Stimulated activated CD4-positive, alpha-beta T cell treated with anti-CD3 and anti-CD28 coated beads, Interleukin-1b, Interleukin-23, amount 100 ng/mL, for 24 hours (primary cell): ENCODE results near the gene FZD7.

ENCODE experiments used
- DNase-seq, 4 experiments: peaks; one replicate each; pipeline ENCODE4 v3.0.0-alpha.2; 2020; ENCODE audit warnings: low read depth in 4 of 4, low spot score in 1 of 4

The FZD7 gene

GRCh38 chr2:202035941-202036372 lies 2.3 kb downstream of the FZD7 start:
- DNase-seq = no peak

- no peak for DNase-seq
These were observed 3.0 kb downstream of the FZD7 start for GRCh38 chr2:202036601-202037037.

GRCh38 chr2:202037086-202037485 lies 3.4 kb downstream of the FZD7 start:
- no peak for DNase-seq

GRCh38 chr2:202038471-202039277 lies 5.0 kb downstream of the FZD7 start:
- no peak for DNase-seq

- DNase-seq = no peak
These were observed 5.8 kb downstream of the FZD7 start for GRCh38 chr2:202039278-202040078.

GRCh38 chr2:202040079-202040844 lies 6.6 kb downstream of the FZD7 start:
- no peak for DNase-seq

GRCh38 chr2:202042444-202042843 lies 8.8 kb downstream of the FZD7 start:
- no peak for DNase-seq

- DNase-seq = no peak
These were observed 9.8 kb downstream of the FZD7 start for GRCh38 chr2:202043475-202043874.

GRCh38 chr2:202044777-202045176 lies 11.1 kb downstream of the FZD7 start:
- DNase-seq = no peak

- no peak for DNase-seq
These were observed 12.9 kb downstream of the FZD7 start for GRCh38 chr2:202046572-202046971.

- no peak for DNase-seq
These were observed 15.6 kb downstream of the FZD7 start for GRCh38 chr2:202049092-202049728.

- no peak for DNase-seq
These were observed 16.2 kb downstream of the FZD7 start for GRCh38 chr2:202049840-202050239.

GRCh38 chr2:202050652-202051051 lies 17.0 kb downstream of the FZD7 start:
- DNase-seq = no peak

GRCh38 chr2:202051499-202052161 lies 18.0 kb downstream of the FZD7 start:
- no peak for DNase-seq

GRCh38 chr2:202052235-202052634 lies 18.6 kb downstream of the FZD7 start:
- no peak for DNase-seq

- DNase-seq = no peak
These were observed 21.0 kb downstream of the FZD7 start for GRCh38 chr2:202054679-202055078.

- DNase-seq = no peak
These were observed 23.0 kb downstream of the FZD7 start for GRCh38 chr2:202056611-202057010.

GRCh38 chr2:202060218-202060617 lies 26.6 kb downstream of the FZD7 start:
- DNase-seq = no peak

- no peak for DNase-seq
These were observed 28.0 kb downstream of the FZD7 start for GRCh38 chr2:202061695-202062094.

GRCh38 chr2:202064171-202064880 lies 30.7 kb downstream of the FZD7 start:
- no peak for DNase-seq
